ENCODE data around the gene ZRANB3. TPM values are rescaled to one million over a fixed set of nuclear protein-coding genes. Genes with fewer than 3 reads are reported as not detected.

ZRANB3 gene
- total RNA-seq, 1 experiment from 2014 or later, result 15.9 TPM

GRCh38 chr2:135525786-135526185 lies 5.2 kb downstream of the ZRANB3 start:
- ChIA-PET CTCF (no interaction called here), POLR2A (no interaction called here)
- Mint-ChIP-seq H3K4me3 (no peak overlapping the region), H3K4me1 (peaks cover 12% of the 10 kb centered on the region), H3K27ac (no peak overlapping the region), H3K9me3 (peaks cover 3% of the 10 kb centered on the region; the same call in 1 of the 2 replicates), H3K36me3 (peaks cover 24% of the 10 kb centered on the region), H3K27me3 (ENCODE audit: low read depth) (no peaks in the 10 kb centered on the region)
- TF ChIP-seq CBFB (CRISPR knock-in tag; IDR thresholded peaks at IDR 0.05; ENCODE audit: low read depth), result no peak
- no peak for TF ChIP-seq FOXP4 (CRISPR knock-in tag; IDR thresholded peaks at IDR 0.05)
- TF ChIP-seq ATF2 (CRISPR knock-in tag; IDR thresholded peaks at IDR 0.05; ENCODE audit: borderline replicate concordance, low read depth), result no peak
- TF ChIP-seq ZNF317 (CRISPR knock-in tag; IDR thresholded peaks at IDR 0.05; ENCODE audit: borderline replicate concordance, low read depth), result no peak
- no peak for TF ChIP-seq CREB1 (CRISPR knock-in tag; IDR thresholded peaks at IDR 0.05)
- no peak for TF ChIP-seq IRF1 (CRISPR knock-in tag; IDR thresholded peaks at IDR 0.05)
- TF ChIP-seq AFF4 (CRISPR knock-in tag; IDR thresholded peaks at IDR 0.05; ENCODE audit: borderline replicate concordance), result no peak
- TF ChIP-seq ZNF396 (CRISPR knock-in tag; IDR thresholded peaks at IDR 0.05; ENCODE audit: borderline replicate concordance), result no peak
- no peak for TF ChIP-seq USF2 (CRISPR knock-in tag; IDR thresholded peaks at IDR 0.05)
- TF ChIP-seq CTCF (IDR thresholded peaks at IDR 0.05), result no peak
- no peak for TF ChIP-seq GABPB1 (CRISPR knock-in tag; IDR thresholded peaks at IDR 0.05)
- no peak for TF ChIP-seq FOXP1 (CRISPR knock-in tag; IDR thresholded peaks at IDR 0.05; ENCODE audit: borderline replicate concordance)
- TF ChIP-seq AR (CRISPR knock-in tag; IDR thresholded peaks at IDR 0.05), result no peak
- DNase-seq (ENCODE audit: low spot score), result no peak
- no peak for ATAC-seq
